HG03342 (cell line): ENCODE measurements around the gene C6orf163.

Experiments used
- ATAC-seq: cut with Tn5 transposase; IDR thresholded peaks from one replicate; pipeline ENCODE4 v1.9.1; 2021; ENCODE audit warnings: mild to moderate bottlenecking, moderate library complexity; ENCODE audit not compliant: unreplicated experiment

C6orf163 gene

DNA sequence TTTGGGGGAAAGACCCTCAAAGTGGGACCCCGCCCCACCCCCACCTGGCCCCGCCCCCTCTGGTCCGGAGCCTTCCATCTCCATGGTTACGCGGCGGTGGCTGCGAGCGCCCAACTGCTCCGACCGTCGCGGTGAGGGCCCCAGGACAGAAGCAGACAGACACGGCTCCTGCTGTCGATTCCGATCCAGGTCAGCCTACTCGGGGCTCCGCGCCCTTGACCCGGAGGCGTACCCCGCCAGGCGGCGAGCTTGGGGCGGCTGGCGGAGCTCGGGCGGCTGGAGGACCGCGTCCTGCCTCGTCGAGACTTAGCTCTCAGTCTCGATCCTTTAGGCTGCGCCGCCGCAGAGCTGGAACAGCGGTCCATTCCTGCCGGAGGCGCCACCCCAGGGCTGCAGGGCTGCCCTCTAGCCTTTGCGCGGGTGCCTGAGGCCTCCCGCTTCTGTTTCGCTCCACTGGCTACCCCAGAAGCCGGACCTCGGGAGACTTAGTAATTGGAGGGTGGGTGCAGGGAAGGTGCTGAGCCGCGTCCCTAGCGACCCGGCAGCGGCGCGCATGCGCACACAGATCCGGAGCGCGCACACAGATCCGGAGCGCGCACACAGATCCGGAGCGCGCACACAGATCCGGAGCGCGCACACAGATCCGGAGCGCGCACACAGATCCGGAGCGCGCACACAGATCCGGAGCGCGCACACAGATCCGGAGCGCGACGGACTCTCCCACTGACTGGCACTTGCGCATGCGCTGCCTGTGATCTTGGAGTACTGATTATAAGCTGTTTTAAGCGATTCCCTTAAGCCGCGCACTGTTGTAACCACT lies 63.5 kb downstream of the C6orf163 start, which contains the start of gene CFAP206:
CFAP206 (plus strand) TSS at position 72 of the 820 bp plus-strand sequence. CDS start 1,868 bp downstream, outside the sequence.
- ATAC-seq: peak; percentile 84

DNA sequence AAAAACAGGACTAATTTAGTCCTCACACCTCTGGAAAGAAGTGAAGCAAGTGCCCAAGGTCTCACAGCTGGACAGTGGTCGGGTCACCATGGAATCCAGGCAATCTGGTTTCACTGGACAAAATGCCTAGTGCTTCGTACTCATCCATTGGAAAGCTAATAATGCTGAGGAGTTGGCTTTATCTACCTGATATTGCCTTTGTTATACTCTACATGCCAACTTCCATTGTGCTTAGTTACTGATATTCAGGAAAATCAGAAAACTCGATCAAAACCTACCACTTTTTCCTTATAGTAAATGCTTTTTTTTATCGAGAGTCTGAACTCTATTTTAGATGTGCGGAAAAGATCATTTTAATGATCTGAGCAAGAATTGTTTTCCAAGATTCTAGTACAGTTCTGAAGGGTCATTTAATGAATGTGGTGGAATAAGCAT lies 64.1 kb downstream of the C6orf163 start:
- no peak for ATAC-seq
